ENCODE results near the gene WRNIP1.

The WRNIP1 gene

GRCh38 chr6:2807342-2808090 is 42.3 kb downstream of the WRNIP1 start:
- no peak for DNase-seq

GRCh38 chr6:2809015-2809414 is 43.8 kb downstream of the WRNIP1 start:
- no peak for DNase-seq

- DNase-seq: no peak
Measured at GRCh38 chr6:2810092-2810671, 45.0 kb downstream of the WRNIP1 start.

- DNase-seq: no peak
Measured at GRCh38 chr6:2812695-2813094, 47.5 kb downstream of the WRNIP1 start.

GRCh38 chr6:2816158-2816557 is 51.0 kb downstream of the WRNIP1 start:
- DNase-seq: no peak

- DNase-seq: peak; percentile 45
Measured at GRCh38 chr6:2817903-2818443, 52.8 kb downstream of the WRNIP1 start.

- peak; percentile 29 for DNase-seq
Measured at GRCh38 chr6:2818593-2818992, 53.4 kb downstream of the WRNIP1 start.

GRCh38 chr6:2819115-2819514 is 53.9 kb downstream of the WRNIP1 start:
- no peak for DNase-seq

- DNase-seq: no peak
Measured at GRCh38 chr6:2819978-2820377, 54.8 kb downstream of the WRNIP1 start.

- DNase-seq: no peak
Measured at GRCh38 chr6:2820415-2820814, 55.2 kb downstream of the WRNIP1 start.

- DNase-seq: no peak
Measured at GRCh38 chr6:2821554-2821953, 56.4 kb downstream of the WRNIP1 start.

- DNase-seq: no peak
Measured at GRCh38 chr6:2823104-2823850, 58.1 kb downstream of the WRNIP1 start.

GRCh38 chr6:2826131-2826530 is 60.9 kb downstream of the WRNIP1 start:
- no peak for DNase-seq

- DNase-seq: no peak
Measured at GRCh38 chr6:2827142-2827541, 61.9 kb downstream of the WRNIP1 start.

- no peak for DNase-seq
Measured at GRCh38 chr6:2828629-2829028, 63.4 kb downstream of the WRNIP1 start.

GRCh38 chr6:2829253-2829652 is 64.1 kb downstream of the WRNIP1 start:
- DNase-seq: no peak

GRCh38 chr6:2830183-2830582 is 65.0 kb downstream of the WRNIP1 start:
- DNase-seq: no peak

- DNase-seq: no peak
Measured at GRCh38 chr6:2831392-2831791, 66.2 kb downstream of the WRNIP1 start.

GRCh38 chr6:2834262-2834661 is 69.1 kb downstream of the WRNIP1 start:
- DNase-seq: no peak

Measured in fibroblast of skin of abdomen (primary cell).